ENCODE data around the gene MED26. TPM values are rescaled to one million over a fixed set of nuclear protein-coding genes. Genes with fewer than 3 reads are reported as not detected.

MED26 gene
- total and polyA plus RNA-seq, 4 donors = 7.0 to 18.2 (median 8.2) TPM

- peaks cover 25 to 84% (median 50%) of the 10 kb centered on the region in 4 donors for H3K36me3 ChIP-seq (ENCODE audit: control insufficient read depth in 4 of 4, insufficient read depth in 4 of 4, low read length in 4 of 4)
- TF ChIP-seq CTCF (IDR thresholded peaks at IDR 0.05; ENCODE audit: control extremely low read depth, extremely low read depth) = no peak
- no peaks in the 10 kb centered on the region for H3K27me3 ChIP-seq (ENCODE audit: control insufficient read depth in 3 of 3, insufficient read depth in 3 of 3, low read length in 2 of 3)
- no peak overlapping the region for H3K9ac ChIP-seq (ENCODE audit: insufficient read depth in 1 of 2, low read length in 2 of 2)
- no peak overlapping the region for H3K27ac ChIP-seq (ENCODE audit: low read depth in 1 of 2, low read length in 1 of 2)
- no peaks in the 10 kb centered on the region for H3K9me3 ChIP-seq (ENCODE audit: control insufficient read depth in 4 of 4, insufficient read depth in 3 of 4, low read length in 3 of 4)
- ATAC-seq (ENCODE audit: insufficient read depth, low FRiP score) (no peak), DNase-seq (no peak)
- 92 to 93% methylated on average over 25 of the region's 25 CpGs for WGBS, 2 donors
- H3K4me3 ChIP-seq = no peak overlapping the region
- H3K4me1 ChIP-seq (ENCODE audit: control insufficient read depth in 5 of 5, insufficient read depth in 5 of 5, low read length in 5 of 5) = no peaks in the 10 kb centered on the region
Observed at GRCh38 chr19:16529466-16530144, 98.4 kb downstream of the MED26 start.

- no peak for TF ChIP-seq CTCF (IDR thresholded peaks at IDR 0.05; ENCODE audit: control extremely low read depth, extremely low read depth)
- no peak overlapping the region for H3K27ac ChIP-seq (ENCODE audit: low read depth in 1 of 2, low read length in 1 of 2)
- DNase-seq (no peak), ATAC-seq (ENCODE audit: insufficient read depth, low FRiP score) (no peak)
- 94 to 95% methylated on average over 12 of the region's 12 CpGs for WGBS, 2 donors
- no peak overlapping the region for H3K9ac ChIP-seq (ENCODE audit: insufficient read depth in 1 of 2, low read length in 2 of 2)
- peaks cover 27 to 86% (median 48%) of the 10 kb centered on the region in 4 donors for H3K36me3 ChIP-seq (ENCODE audit: control insufficient read depth in 4 of 4, insufficient read depth in 4 of 4, low read length in 4 of 4)
- H3K4me3 ChIP-seq = no peak overlapping the region
- H3K9me3 ChIP-seq (ENCODE audit: control insufficient read depth in 4 of 4, insufficient read depth in 3 of 4, low read length in 3 of 4) = no peaks in the 10 kb centered on the region
- no peaks in the 10 kb centered on the region for H3K27me3 ChIP-seq (ENCODE audit: control insufficient read depth in 3 of 3, insufficient read depth in 3 of 3, low read length in 2 of 3)
- H3K4me1 ChIP-seq (ENCODE audit: control insufficient read depth in 5 of 5, insufficient read depth in 5 of 5, low read length in 5 of 5) = no peaks in the 10 kb centered on the region
Observed at GRCh38 chr19:16527971-16528521, 100.0 kb downstream of the MED26 start.

- Histone ChIP-seq H3K36me3 (ENCODE audit: control insufficient read depth in 4 of 4, insufficient read depth in 4 of 4, low read length in 4 of 4) (peaks cover 25 to 86% (median 44%) of the 10 kb centered on the region in 4 donors), H3K9ac (ENCODE audit: insufficient read depth in 1 of 2, low read length in 2 of 2) (no peak overlapping the region), H3K4me3 (no peak overlapping the region), H3K27ac (ENCODE audit: low read depth in 1 of 2, low read length in 1 of 2) (no peak overlapping the region), H3K9me3 (ENCODE audit: control insufficient read depth in 4 of 4, insufficient read depth in 3 of 4, low read length in 3 of 4) (no peaks in the 10 kb centered on the region), H3K4me1 (ENCODE audit: control insufficient read depth in 5 of 5, insufficient read depth in 5 of 5, low read length in 5 of 5) (no peaks in the 10 kb centered on the region), H3K27me3 (ENCODE audit: control insufficient read depth in 3 of 3, insufficient read depth in 3 of 3, low read length in 2 of 3) (no peaks in the 10 kb centered on the region)
- WGBS, 2 donors = 83 to 87% methylated on average over 14 of the region's 14 CpGs
- ATAC-seq (ENCODE audit: insufficient read depth, low FRiP score) = no peak
- no peak for DNase-seq
- no peak for TF ChIP-seq CTCF (IDR thresholded peaks at IDR 0.05; ENCODE audit: control extremely low read depth, extremely low read depth)
Observed at GRCh38 chr19:16527334-16527935, 100.6 kb downstream of the MED26 start.
